HG02938 (cell line): ENCODE measurements around the gene TAB3.

Experiments used
- ATAC-seq: cut with Tn5 transposase; IDR thresholded peaks from one replicate; pipeline ENCODE4 v1.9.1; 2021; ENCODE audit warnings: mild to moderate bottlenecking, moderate library complexity; ENCODE audit not compliant: unreplicated experiment

TAB3 gene

DNA sequence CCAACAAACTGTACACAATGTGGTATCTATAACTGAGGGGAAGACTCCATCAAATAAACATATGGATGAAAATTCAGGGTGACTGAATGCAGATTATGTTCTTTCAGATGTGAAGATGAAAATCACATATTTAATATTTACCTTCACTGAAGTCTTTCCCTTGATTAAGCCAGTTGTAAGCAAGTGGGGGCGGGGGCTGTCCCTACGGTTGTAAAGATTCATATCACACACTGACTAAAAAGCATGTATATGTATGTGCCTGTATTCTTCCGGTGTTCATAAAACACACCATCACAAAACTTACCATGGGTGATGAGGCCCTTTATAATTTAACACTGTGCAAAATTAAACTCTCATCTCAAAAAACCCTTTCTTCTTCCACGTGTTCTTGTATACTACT is 1.3 kb downstream of the TAB3 start:
- no peak for ATAC-seq

DNA sequence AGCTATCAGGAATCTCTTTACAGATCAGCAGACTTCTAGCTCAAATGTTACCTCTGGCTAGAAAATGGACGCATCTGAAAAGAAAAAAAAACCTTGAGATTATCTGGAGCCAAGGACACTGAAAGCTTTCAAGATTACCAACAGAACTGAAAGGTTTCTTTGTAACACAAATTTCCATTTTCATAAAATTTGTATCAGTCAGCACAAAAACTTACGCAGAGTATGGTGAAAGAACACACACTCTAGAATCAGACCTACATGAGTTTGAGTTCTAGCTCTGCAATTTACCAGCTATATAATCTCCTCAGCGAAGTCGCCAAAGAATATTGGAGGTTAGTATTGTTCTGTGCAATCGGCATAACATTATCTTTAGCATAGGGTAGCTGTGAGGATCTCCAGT is 1.8 kb downstream of the TAB3 start:
- no peak for ATAC-seq

DNA sequence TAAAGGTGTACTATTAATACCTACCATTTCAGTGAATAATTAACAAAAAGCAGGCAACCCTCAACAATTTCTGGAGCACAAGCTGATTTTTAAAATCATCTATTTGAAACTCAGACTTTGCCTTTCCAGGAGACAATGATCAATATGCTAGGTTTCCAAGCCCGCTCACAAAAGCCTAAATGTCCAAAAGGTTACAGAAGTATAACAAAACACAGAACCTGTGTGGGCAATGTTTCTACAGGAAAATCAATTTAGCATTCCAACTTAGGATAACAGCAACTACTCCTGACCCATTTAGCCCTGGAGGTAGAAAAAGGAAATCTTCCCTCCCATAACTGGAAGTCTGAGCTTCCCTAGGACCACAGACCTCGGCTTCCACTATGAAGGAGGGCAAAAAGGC is 3.9 kb downstream of the TAB3 start:
- no peak for ATAC-seq

DNA sequence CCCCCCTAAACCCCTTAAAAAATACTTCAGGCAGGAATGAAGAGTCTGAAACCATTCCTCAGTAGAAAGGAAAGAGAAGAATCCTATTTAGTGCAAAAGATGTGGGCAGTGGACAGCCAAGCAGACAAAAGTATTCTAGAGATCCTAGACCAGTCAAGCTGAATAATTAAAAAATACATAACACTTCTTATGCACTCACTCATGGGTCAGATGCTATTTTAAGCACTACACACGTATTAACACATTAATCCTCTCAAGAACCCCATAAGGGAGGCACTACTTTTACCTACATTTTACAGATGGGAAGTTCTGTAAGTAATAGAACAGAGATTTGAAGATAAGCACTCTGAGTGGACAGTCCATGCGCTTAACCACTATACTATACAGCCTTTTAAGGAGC is 5.9 kb downstream of the TAB3 start:
- no peak for ATAC-seq

DNA sequence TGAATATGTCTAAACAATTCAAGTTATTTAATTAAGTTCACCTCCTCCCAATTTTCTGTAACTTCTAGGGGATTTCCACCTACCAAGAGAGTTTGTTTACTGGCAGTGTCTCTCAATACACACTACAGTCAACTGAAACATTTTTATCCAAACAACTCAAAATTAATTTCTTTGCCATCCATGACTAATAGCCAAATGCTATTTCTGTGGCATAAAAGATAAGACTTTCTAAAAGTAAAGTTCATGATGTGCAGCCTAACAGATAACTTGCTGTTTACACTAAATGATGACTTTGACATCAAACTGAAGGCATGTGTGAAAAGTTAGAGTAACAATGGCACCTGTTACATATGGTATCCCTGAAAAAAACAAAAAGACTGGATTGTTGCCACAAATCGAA is 7.3 kb downstream of the TAB3 start:
- no peak for ATAC-seq

DNA sequence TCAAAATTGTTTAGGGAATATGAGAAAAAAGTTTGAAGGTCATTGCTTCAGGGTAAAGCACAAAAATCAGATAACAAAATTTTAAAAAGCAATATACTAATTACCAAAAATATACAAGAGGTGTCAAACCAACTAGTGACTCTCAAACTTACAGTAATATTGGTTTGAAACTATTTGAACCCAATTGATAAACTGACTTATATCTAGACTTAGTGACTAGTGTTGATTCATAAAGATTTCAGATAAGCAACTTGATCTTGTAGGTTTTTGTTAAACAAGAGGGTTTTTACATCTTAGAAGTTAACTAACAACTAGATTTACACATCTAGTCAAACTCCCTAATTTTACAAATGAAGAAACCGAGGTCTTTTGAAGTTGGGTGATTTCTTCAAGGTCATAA is 7.7 kb downstream of the TAB3 start:
- no peak for ATAC-seq

DNA sequence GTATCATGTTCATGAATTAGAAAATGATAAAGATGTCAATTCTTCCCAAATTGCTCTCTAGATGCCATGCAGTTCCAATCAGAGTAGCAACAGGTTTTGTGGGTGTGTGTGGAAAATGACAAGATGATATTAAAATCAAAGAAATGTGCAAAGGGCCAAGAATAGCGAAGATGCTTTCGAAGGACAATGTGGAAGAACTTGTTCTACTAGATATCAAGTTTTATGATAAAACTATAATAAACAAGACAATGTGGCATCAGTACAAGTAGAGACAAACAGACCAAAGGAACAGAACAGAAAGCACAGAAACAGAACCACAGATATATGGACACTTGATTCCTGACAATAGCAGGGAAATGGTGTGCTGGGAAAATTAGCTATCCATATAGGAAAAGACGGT is 9.0 kb downstream of the TAB3 start:
- no peak for ATAC-seq

DNA sequence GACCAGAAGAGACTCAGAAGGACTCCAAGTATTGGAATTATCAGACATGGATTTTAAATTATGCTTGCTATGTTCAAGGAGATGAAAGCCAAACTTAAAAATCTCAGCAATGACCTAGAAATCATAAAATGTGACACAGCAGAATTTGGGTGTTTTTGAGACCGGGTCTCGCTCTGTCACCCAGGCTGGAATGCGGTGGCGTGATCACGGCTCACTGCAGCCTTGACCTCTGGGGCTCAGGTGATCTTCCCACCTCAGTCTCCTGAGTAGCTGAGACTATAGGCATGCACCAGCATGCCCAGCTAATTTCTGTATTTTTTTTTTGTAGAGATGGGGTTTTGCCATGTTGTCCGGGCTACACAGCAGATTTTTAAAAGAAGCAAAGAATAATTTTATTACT is 12.7 kb downstream of the TAB3 start:
- no peak for ATAC-seq

DNA sequence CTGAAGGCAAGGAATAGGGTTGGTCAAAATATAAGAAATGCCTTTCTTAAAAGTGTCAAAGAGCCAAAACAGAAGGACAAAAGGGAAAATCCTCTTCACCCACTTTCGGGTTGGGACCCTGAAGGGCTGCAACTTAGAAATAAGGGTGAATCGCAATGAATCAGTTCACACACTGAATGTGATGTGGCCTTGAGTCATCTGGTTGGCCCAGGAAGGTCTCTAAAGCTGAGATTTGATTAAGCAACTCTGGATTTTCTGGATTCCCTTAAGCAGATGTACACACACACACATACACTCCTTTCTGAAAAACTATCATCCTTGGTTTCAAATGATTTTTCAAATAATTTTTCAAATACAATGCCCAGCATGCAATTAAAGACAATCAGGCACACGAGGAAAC is 13.1 kb downstream of the TAB3 start:
- no peak for ATAC-seq

DNA sequence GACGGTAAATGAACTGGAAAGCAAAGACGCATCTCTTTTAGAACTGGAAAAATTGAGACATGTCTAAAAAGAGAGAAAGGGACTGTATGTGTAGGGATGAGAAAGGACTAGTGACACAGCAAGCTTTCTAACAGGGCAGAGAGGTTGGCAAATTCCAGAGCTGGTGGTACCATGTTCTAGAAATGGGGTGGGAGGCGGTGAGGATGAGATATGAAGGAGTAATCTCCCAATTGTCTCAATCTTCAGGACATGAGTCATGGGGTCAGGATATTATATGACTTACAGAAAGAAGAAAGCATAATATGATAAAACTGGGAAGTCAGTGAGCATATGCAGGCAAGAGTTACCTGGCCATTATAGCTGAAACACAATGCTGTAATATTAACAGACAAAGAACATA is 14.2 kb downstream of the TAB3 start:
- no peak for ATAC-seq

DNA sequence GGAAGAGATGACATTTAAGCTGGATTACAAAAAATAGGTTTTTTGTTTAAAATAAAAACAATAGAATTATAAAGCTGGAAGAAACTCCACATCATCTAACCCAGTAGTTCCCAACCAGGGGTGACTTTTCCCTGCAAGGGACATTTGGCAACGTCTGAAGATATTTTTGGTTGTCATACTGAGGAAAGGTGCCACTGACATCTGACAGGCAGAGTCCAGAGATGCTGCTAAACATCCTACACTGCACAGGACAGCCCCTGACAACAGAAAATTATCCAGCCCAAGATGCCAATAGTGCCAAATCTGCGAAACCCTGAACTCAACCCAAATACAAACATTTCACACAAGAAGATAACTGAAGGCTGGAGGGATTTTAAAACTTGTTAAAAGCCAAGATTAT is 18.5 kb downstream of the TAB3 start:
- no peak for ATAC-seq

DNA sequence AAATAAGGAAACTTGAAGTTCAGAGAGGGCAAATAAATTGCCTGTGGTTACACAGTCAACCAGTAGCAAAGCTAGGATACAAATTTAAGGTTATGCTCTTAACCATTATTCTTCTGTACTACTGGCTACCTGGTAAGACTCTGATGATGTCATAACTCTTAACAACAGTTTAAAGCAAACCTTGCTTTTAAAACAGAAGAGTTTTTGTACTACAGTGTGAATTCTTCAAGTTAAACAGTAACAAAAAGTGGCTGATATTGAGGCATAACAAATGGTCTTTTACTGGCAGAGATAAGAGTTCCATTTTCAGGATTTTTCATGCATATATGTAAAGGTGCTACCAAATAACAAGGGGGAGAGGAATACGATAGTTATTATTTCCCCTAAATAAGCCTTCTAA is 23.4 kb downstream of the TAB3 start:
- ATAC-seq = no peak

DNA sequence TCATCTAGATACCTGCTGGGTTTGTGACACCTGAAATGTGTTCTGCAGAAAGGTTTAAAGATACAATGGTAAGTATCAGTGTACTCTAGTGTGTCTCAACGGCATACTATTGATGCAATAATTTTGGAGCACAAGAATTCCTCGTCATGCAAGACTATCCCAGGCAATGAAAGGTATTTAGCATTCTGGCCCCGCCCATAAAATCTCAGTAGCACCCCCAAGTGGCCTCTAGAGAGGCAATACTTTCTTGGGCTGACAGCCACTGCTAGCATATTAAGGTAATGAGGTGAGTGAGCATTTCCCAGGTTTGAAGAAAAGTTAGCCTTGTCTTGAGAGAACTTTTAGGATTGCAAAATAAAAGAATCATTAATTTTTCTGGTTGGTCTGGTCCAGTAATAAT is 24.0 kb downstream of the TAB3 start:
- ATAC-seq = peak; percentile 71

DNA sequence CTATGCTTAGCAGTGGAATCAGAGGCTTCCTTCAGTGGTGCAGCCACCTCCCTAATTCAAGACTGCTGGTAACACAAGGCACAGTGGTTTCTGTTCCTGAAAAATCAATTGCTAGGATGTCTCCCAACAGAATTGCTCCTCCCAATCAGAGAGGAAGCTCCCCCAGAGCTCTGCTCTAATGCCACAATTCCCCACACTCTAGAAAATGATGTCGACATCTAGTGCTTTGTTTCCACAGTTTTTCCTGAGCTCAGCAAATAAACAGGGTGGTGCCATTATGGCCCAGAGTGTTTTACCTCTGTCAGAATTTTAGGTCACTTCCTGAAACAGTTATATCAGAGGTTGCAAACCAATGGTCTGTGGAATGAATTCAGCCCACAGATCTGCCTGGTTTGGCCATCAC is 24.7 kb downstream of the TAB3 start:
- peak; percentile 10 for ATAC-seq

DNA sequence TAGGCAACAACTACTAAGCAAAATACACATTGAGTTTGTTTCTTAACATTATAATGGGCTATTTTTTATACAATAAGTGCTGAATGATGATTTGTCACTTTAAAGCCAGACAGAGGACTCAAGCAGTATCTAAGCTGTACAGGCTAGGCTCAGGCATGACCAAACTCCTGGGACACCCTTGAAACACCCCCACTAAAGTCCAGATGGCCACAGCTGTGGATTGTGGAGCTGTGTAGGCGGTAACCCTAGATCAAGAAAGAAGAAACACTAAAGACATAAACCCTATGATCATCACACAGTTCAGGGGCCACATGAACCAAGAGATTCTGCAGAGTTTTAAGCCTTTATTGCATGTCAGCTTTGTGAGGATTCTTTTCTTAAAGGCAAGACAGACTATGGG is 25.1 kb downstream of the TAB3 start:
- peak; percentile 13 for ATAC-seq

DNA sequence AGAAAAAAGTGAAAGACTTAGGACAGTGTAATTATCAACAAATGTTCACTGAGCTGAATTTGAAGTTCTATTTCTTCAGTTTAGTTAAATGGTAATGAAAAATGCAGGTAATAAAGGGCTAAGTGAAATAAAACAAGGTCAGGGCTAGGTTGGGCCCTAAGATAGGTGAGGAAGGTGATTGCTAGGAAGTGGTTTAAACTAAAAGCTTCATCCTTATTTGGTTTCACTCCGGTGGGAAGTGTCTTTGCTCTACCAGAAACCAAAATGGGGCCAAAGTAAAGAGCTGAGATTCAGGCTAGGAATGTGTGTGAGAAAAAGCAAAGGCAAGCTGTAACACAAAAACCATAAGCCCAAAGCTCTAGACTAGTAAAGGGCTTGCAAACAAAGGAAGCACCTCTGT is 31.0 kb downstream of the TAB3 start:
- no peak for ATAC-seq

DNA sequence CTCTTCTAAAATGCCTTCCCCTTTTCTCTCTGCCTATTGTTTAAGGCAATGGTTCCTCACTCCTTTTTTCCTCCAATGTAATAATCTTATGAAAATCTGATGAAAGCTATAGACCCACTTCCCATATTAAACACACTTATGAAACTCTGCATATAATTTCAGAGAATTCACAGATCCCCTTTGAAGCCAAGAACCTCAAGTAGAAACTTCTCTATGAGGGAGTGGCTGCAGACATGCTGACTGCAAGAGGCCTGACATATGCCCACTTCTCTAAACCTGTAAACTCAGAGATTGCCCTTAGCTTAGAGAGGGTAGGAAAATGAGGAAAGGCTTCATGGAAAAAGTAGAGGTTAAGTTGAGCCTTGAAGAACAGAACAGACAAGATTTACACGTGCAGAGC is 37.6 kb downstream of the TAB3 start:
- no peak for ATAC-seq

DNA sequence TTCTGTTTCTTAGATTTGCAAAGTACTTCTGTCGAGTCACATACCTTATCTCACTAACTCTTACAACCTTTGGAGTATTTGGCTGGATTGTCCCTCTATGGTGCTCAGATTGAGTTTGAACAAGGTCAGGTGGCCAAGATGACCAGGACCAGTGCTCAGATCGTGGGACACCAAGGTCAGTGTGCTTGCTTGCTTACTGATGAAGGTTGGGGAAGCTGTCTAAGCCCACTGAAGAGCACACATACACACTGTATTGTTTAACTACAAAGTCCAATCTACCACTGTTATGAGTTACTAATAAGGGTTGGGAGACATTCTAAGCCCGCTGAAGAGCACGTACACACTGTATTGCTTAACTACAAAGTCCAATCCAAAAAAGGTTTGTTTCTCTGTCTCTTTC is 53.7 kb downstream of the TAB3 start:
- no peak for ATAC-seq

DNA sequence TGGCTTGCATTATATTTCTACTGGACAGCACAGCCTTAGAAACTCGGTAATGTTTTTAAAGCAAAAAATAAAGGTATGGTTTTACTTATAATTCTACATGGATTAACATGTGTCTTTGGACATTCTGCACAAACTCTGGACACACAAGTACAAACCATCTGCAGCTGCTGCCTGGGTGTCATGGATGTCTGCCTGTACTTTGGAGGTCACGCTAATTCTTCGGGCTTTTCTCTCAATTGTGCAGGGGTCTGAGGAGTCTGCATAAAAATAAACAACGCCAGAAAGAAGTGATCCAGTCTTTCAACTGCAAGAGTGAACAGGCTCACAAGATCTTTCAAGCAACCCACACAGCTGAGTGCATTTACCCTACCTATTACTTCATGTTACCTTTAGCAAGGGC is 55.2 kb downstream of the TAB3 start:
- no peak for ATAC-seq

DNA sequence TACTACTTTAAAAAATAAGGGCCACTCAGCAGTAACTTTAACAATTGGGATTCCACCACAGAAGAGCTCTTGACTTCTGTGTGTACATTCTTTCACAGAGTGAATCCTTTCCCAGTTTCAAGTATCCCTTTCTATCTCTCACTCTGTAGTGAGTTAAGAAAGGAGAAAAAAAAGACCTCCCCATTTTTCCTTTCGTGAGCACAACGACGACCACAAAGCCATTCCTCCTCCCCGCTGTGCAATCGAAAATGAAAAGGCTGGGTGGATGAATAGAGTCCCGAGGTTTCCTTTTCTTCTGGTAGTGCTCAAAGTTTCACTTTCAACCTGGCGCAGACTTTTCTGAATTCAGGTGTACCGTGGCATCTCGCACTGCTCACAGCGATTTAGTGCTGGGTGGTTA is 58.0 kb downstream of the TAB3 start:
- peak; percentile 88 for ATAC-seq

DNA sequence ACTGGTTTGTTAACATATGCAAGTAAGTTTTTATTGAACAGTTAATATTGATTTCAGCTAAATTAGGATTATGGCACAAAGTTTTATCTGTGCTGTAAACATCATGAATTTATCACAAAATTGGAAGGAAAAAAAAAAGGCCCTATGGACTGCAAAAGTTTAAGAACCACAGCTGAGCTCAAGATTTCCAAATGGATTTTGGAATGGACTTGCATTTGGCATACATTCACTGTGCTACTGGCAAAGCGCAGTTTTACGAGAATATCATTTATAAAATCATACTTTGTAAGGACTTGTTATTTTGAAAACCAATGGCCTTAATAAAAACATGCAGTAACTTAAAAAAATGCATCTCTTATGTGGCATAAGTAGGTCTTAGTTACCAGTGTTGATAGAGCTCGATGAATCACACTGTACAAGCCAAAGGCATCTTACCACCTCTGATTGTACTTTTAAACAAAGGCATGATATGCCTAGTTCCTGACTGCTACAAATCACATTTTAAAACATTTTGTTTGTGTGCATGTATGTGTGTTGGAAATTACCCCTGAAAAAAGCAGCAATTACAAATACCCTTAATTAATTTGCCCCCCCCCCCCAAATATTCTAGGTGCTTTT is 58.6 kb downstream of the TAB3 start:
- ATAC-seq = no peak

DNA sequence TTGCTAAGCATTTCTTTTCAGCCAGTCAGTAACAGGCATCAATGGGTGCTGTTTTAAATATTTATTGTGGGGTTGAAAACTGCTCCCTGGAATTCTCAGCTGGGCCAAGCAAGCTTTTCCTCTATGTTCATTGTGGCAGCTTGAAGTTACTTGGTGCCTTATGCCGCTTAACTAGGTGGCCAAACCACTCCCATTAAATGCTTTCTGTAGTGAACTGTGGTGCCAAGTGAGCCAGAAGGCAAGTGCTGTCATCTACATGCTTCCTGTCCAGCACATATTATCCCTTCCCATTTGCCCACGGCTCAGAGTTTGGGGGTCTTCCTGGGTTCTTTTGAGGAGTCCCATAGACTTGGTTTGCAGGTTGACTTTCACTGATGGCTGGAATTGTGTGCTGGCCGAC is 64.8 kb downstream of the TAB3 start:
- ATAC-seq = no peak

DNA sequence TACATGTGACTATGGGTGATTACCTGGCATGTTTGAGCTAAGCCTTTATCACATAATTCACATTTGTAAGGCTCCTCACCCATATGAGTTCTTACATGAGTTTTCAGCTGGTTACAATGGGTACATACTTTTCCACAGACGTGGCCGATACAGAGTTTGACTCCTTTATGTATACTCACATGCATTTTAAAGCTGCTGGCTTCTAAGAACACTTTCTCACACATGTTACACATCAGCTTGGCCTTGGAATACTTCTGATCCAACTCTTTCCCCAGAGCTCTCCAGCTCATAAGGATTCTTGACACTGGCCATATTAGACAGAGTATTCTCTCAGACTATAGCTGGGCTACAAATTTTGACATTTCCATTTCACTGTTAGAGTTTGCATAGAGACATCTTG is 66.3 kb downstream of the TAB3 start:
- no peak for ATAC-seq
